SU-DHL-6 (cell line): ENCODE measurements around the gene ACP2.
"Not testable (repeated sequence)": the region's sequence is repeated elsewhere in the genome, so short reads cannot be mapped to it uniquely, and the experiment has no call there.

ENCODE experiments used
- H2AFZ ChIP-seq: fragments of 200-600 bp; sonication (generic); 2 replicates; pipeline ENCODE4 v1.6.1; 2014; ENCODE audit warnings: low read depth, mild to moderate bottlenecking, moderate library complexity, mixed read lengths, antibody characterized with exemption, low read length; ENCODE audit not compliant: severe bottlenecking
- H3F3A ChIP-seq: fragments of 200-600 bp; shearing (Covaris generic); 2 replicates; pipeline ENCODE4 v1.6.0; 2016; ENCODE audit warnings: antibody characterized with exemption, mild to moderate bottlenecking; ENCODE audit not compliant: insufficient read depth
- H3K27ac ChIP-seq: fragments of 200-600 bp; sonication (generic); 2 replicates; pipeline ENCODE4 v1.5.1; 2016; ENCODE audit warnings: low read depth, mild to moderate bottlenecking, low read length, moderate library complexity, mixed read lengths
- H3K27me3 ChIP-seq: fragments of 200-600 bp; sonication (generic), shearing (Covaris generic); 2 replicates; pipeline ENCODE4 v1.6.0; 2014; ENCODE audit warnings: mild to moderate bottlenecking, low read length
- H3K36me3 ChIP-seq: fragments of 200-600 bp; sonication (generic); 2 replicates; pipeline ENCODE4 v1.6.1; 2014; ENCODE audit warnings: mild to moderate bottlenecking, low read length, mixed read lengths
- H3K4me2 ChIP-seq: fragments of 300-600, 200-600 bp; shearing (Covaris generic), sonication (generic); 2 replicates; pipeline ENCODE4 v1.6.0; 2014; ENCODE audit warnings: low read length, low read depth, mild to moderate bottlenecking; ENCODE audit not compliant: poor library complexity, severe bottlenecking
- H3K4me3 ChIP-seq: fragments of 200-600 bp; sonication (generic); 2 replicates; pipeline ENCODE4 v1.5.1; 2014; ENCODE audit warnings: antibody characterized with exemption, low read length, mild to moderate bottlenecking, mixed read lengths; ENCODE audit not compliant: insufficient read depth, poor library complexity, severe bottlenecking
- H3K79me2 ChIP-seq: fragments of 200-600 bp; sonication (generic); 2 replicates; pipeline ENCODE4 v1.6.1; 2014; ENCODE audit warnings: mild to moderate bottlenecking, low read length, moderate library complexity; ENCODE audit not compliant: insufficient read depth
- H3K9ac ChIP-seq: fragments of 200-600 bp; sonication (generic); 2 replicates; pipeline ENCODE4 v1.7.0; 2014; ENCODE audit warnings: mild to moderate bottlenecking, low read length
- H3K9me2 ChIP-seq: fragments of 200-600 bp; sonication (generic); replicated peaks from 2 replicates; pipeline ENCODE4 v1.6.1; 2014; ENCODE audit warnings: low read length; ENCODE audit not compliant: insufficient read depth
- H3K9me3 ChIP-seq: fragments of 200-600 bp; sonication (generic); 2 replicates; pipeline ENCODE4 v1.6.1; 2014; ENCODE audit warnings: low read length, mixed read lengths; ENCODE audit not compliant: insufficient read depth
- H4K20me1 ChIP-seq: fragments of 200-600 bp; sonication (generic); 2 replicates; pipeline ENCODE4 v1.6.1; 2014; ENCODE audit warnings: low read depth, mild to moderate bottlenecking, antibody characterized with exemption, low read length, moderate library complexity, mixed read lengths
- CTCF ChIP-seq: fragments of 200-600 bp; sonication (generic); IDR thresholded peaks from one replicate; pipeline ENCODE4 v1.5.1; 2017; ENCODE audit warnings: antibody characterized with exemption, mild to moderate bottlenecking, low read length, moderate library complexity; ENCODE audit not compliant: insufficient read depth, poor library complexity, severe bottlenecking
- EZH2phosphoT487 ChIP-seq: fragments of 200-600 bp; sonication (generic), shearing (Covaris generic); conservative IDR thresholded peaks from 2 replicates; pipeline ENCODE4 v1.6.1; 2018; ENCODE audit warnings: mild to moderate bottlenecking, antibody characterized with exemption, low read length, moderate library complexity, mixed read lengths

Gene ACP2

GRCh38 chr11:47192111-47192510 lies 56.5 kb downstream of the ACP2 start:
- TF ChIP-seq EZH2phosphoT487: no peak
- no peak for TF ChIP-seq CTCF
- Histone ChIP-seq H3F3A (0 out of 2 replicates have a peak, but pooled peaks cover 5% of the 10 kb centered on the region), H3K4me3 (no peak overlapping the region), H3K27me3 (no peaks in the 10 kb centered on the region), H3K9me3 (no peaks in the 10 kb centered on the region), H3K36me3 (no peaks in the 10 kb centered on the region), H3K9ac (no peak overlapping the region), H3K4me2 (no peak overlapping the region), H3K79me2 (no peaks in the 10 kb centered on the region), H3K9me2 (no peaks in the 10 kb centered on the region), H2AFZ (no peak overlapping the region), H4K20me1 (no peaks in the 10 kb centered on the region), H3K27ac (no peak overlapping the region)

GRCh38 chr11:47191137-47191536 lies 57.5 kb downstream of the ACP2 start:
- not testable (repeated sequence) for H3K9me2 ChIP-seq, H2AFZ ChIP-seq, H3K79me2 ChIP-seq, H3K27me3 ChIP-seq, H3F3A ChIP-seq, H3K4me3 ChIP-seq, H3K9me3 ChIP-seq, H3K27ac ChIP-seq, H3K9ac ChIP-seq, H3K36me3 ChIP-seq, H4K20me1 ChIP-seq, H3K4me2 ChIP-seq
